H9 (cell line): ENCODE data around the gene MYBPHL. TPM values are rescaled to one million over a fixed set of nuclear protein-coding genes. Genes with fewer than 3 reads are reported as not detected.

ENCODE experiments used
- DNase-seq: peaks from one replicate; pipeline ENCODE4 v3.0.0-alpha.2; 2017
- H2AFZ ChIP-seq: one replicate; pipeline ENCODE4 v1.6.1; 2013; ENCODE audit warnings: mild to moderate bottlenecking, low read length, control low read depth, moderate library complexity
- H2AK5ac ChIP-seq: 2 replicates; pipeline ENCODE4 v1.6.1; 2013; ENCODE audit warnings: low read length, control low read depth, mixed read lengths; ENCODE audit not compliant: insufficient read length
- H2BK120ac ChIP-seq: one replicate; pipeline ENCODE4 v1.6.1; 2013; ENCODE audit warnings: low read depth, mild to moderate bottlenecking, low read length, control low read depth, inconsistent platforms; ENCODE audit not compliant: poor library complexity, severe bottlenecking
- H2BK12ac ChIP-seq: 2 replicates; pipeline ENCODE4 v1.6.1; 2013; ENCODE audit warnings: low read length, control low read depth, mixed read lengths, low read depth; ENCODE audit not compliant: insufficient read length
- H2BK15ac ChIP-seq: 2 replicates; pipeline ENCODE4 v1.6.1; 2013; ENCODE audit warnings: low read depth, low read length, control low read depth
- H2BK20ac ChIP-seq: one replicate; pipeline ENCODE4 v1.6.1; 2013; ENCODE audit warnings: low read depth, mild to moderate bottlenecking, low read length, control low read depth, inconsistent platforms; ENCODE audit not compliant: poor library complexity, severe bottlenecking
- H2BK5ac ChIP-seq: 2 replicates; pipeline ENCODE4 v1.6.1; 2013; ENCODE audit warnings: low read length, control low read depth, mixed read lengths; ENCODE audit not compliant: insufficient read length
- H3K14ac ChIP-seq: 2 replicates; pipeline ENCODE4 v1.6.1; 2013; ENCODE audit warnings: low read length, control low read depth; ENCODE audit not compliant: insufficient read depth
- H3K18ac ChIP-seq: 2 replicates; pipeline ENCODE4 v1.6.1; 2013; ENCODE audit warnings: low read depth, mild to moderate bottlenecking, mixed read lengths, low read length, control low read depth; ENCODE audit not compliant: insufficient read length
- H3K23ac ChIP-seq: 2 replicates; pipeline ENCODE4 v1.6.1; 2013; ENCODE audit warnings: low read length, control low read depth, mixed read lengths, low read depth; ENCODE audit not compliant: insufficient read length
- H3K23me2 ChIP-seq: 2 replicates; pipeline ENCODE4 v1.6.1; 2013; ENCODE audit warnings: low read depth, mild to moderate bottlenecking, mixed read lengths, low read length, control low read depth; ENCODE audit not compliant: insufficient read length, poor library complexity, severe bottlenecking
- H3K27ac ChIP-seq: 2 replicates; pipeline ENCODE4 v1.5.1; 2013; ENCODE audit warnings: low read length, control low read depth, mixed read lengths, low read depth; ENCODE audit not compliant: insufficient read length
- H3K27me3 ChIP-seq: 2 replicates; pipeline ENCODE4 v1.6.1; 2013; ENCODE audit warnings: low read length, control low read depth, inconsistent platforms; ENCODE audit not compliant: insufficient read depth
- H3K4ac ChIP-seq: 2 replicates; pipeline ENCODE4 v1.6.1; 2013; ENCODE audit warnings: low read depth, mild to moderate bottlenecking, control low read depth, inconsistent platforms, low read length, moderate library complexity
- H3K4me1 ChIP-seq: 2 replicates; pipeline ENCODE4 v1.6.1; 2013; ENCODE audit warnings: low read length, control low read depth, inconsistent platforms; ENCODE audit not compliant: insufficient read depth
- H3K4me2 ChIP-seq: 2 replicates; pipeline ENCODE4 v1.6.1; 2013; ENCODE audit warnings: low read length, control low read depth, mixed read lengths; ENCODE audit not compliant: insufficient read length, insufficient read depth
- H3K56ac ChIP-seq: 2 replicates; pipeline ENCODE4 v1.6.1; 2013; ENCODE audit warnings: low read depth, mild to moderate bottlenecking, mixed read lengths, low read length, control low read depth; ENCODE audit not compliant: insufficient read length
- H3K79me1 ChIP-seq: 2 replicates; pipeline ENCODE4 v1.6.1; 2013; ENCODE audit warnings: low read depth, mild to moderate bottlenecking, moderate library complexity, low read length, control low read depth, inconsistent platforms; ENCODE audit not compliant: insufficient read depth, poor library complexity, severe bottlenecking
- H3K79me2 ChIP-seq: 2 replicates; pipeline ENCODE4 v1.6.1; 2013; ENCODE audit warnings: low read length, control low read depth, inconsistent platforms; ENCODE audit not compliant: insufficient read depth
- H3K9ac ChIP-seq: 2 replicates; pipeline ENCODE4 v1.6.1; 2013; ENCODE audit warnings: low read length, control low read depth, mixed read lengths; ENCODE audit not compliant: insufficient read length; ENCODE audit errors: extremely low read depth
- H3K9me3 ChIP-seq: one replicate; pipeline ENCODE4 v1.6.1; 2013; ENCODE audit warnings: low read depth, low read length, inconsistent platforms; ENCODE audit not compliant: control insufficient read depth
- H3T11ph ChIP-seq: one replicate; pipeline ENCODE4 v1.6.1; 2013; ENCODE audit warnings: mild to moderate bottlenecking, low read length, control low read depth, inconsistent platforms
- H4K20me1 ChIP-seq: one replicate; pipeline ENCODE4 v1.6.1; 2013; ENCODE audit not compliant: control insufficient read depth, insufficient read length, insufficient read depth
- H4K5ac ChIP-seq: 2 replicates; pipeline ENCODE4 v1.6.1; 2013; ENCODE audit warnings: low read depth, mild to moderate bottlenecking, mixed read lengths, low read length, control low read depth; ENCODE audit not compliant: insufficient read length
- H4K8ac ChIP-seq: replicated peaks from 2 replicates; pipeline ENCODE4 v1.6.1; 2013; ENCODE audit warnings: low read length, control low read depth, mixed read lengths, low read depth; ENCODE audit not compliant: insufficient read length
- H4K91ac ChIP-seq: 2 replicates; pipeline ENCODE4 v1.6.1; 2013; ENCODE audit warnings: low read depth, mild to moderate bottlenecking, moderate library complexity, mixed read lengths, low read length, control low read depth; ENCODE audit not compliant: insufficient read length
- H3K27ac Mint-ChIP-seq, 3 experiments: 2 replicates in 2 of 3; 3 replicates in 1 of 3; pipeline ENCODE4 v1.8.0; 2020 to 2021; ENCODE audit warnings: mixed read lengths in 3 of 3, mild to moderate bottlenecking in 1 of 3, moderate library complexity in 1 of 3
- H3K27me3 Mint-ChIP-seq: 2 replicates; pipeline ENCODE4 v1.8.0; 2021; ENCODE audit warnings: low read depth, mild to moderate bottlenecking, moderate library complexity, mixed read lengths
- H3K36me3 Mint-ChIP-seq, 3 experiments: 2 replicates in 2 of 3; 3 replicates in 1 of 3; pipeline ENCODE4 v1.8.0; 2020 to 2021; ENCODE audit warnings: low read depth in 3 of 3, mixed read lengths in 3 of 3; ENCODE audit not compliant: insufficient read depth in 1 of 3
- H3K4me1 Mint-ChIP-seq, 2 experiments: 2 replicates each; pipeline ENCODE4 v1.8.0; 2020; ENCODE audit warnings: mixed read lengths in 2 of 2
- H3K4me3 Mint-ChIP-seq, 2 experiments: 2 replicates in 1 of 2; 3 replicates in 1 of 2; pipeline ENCODE4 v1.8.0; 2020 to 2021; ENCODE audit warnings: mild to moderate bottlenecking in 2 of 2, mixed read lengths in 2 of 2, moderate library complexity in 1 of 2
- H3K9me3 Mint-ChIP-seq, 2 experiments: 2 replicates in 1 of 2; 3 replicates in 1 of 2; pipeline ENCODE4 v1.8.0; 2020; ENCODE audit warnings: mild to moderate bottlenecking in 2 of 2, mixed read lengths in 2 of 2, moderate library complexity in 1 of 2
- CTCF ChIP-seq: fragments of 200-600 bp; sonication (generic); conservative IDR thresholded peaks from 3 replicates; pipeline ENCODE4 v1.8.0; 2021; ENCODE audit warnings: antibody characterized with exemption, mild to moderate bottlenecking
- WGBS: extraction: QIAGEN DNeasy Blood & Tissue Kit; methylation state at CpG from one replicate; pipeline ENCODE4 v1.1.7; 2013; ENCODE audit warnings: missing lambda C conversion rate, low lambda C conversion rate, mixed read lengths; ENCODE audit not compliant: insufficient read length; ENCODE audit errors: extremely low coverage; 5-methylcytosine and 5-hydroxymethylcytosine counted together
- total RNA-seq: library from RNA; stranded (reverse); gene quantifications from 2 replicates; pipeline ENCODE4 v1.2.1, GENCODE V29; 2021

The MYBPHL gene
- total RNA-seq, 1 experiment from 2014 or later, result 0.59 TPM

- H3K18ac ChIP-seq, result no peak overlapping the region
- no peak overlapping the region for H3T11ph ChIP-seq
- no peak for DNase-seq
- H3K27me3 ChIP-seq, result no peaks in the 10 kb centered on the region
- 0 out of 7 replicates have a peak overlapping the region, but pooled peaks of 1 of the 3 experiments have one; percentile 23 for H3K27ac Mint-ChIP-seq
- H3K14ac ChIP-seq, result no peak overlapping the region
- H4K8ac ChIP-seq, result no peak overlapping the region
- H3K56ac ChIP-seq, result no peak overlapping the region
- no peak overlapping the region for H4K91ac ChIP-seq
- H3K4ac ChIP-seq, result no peak overlapping the region
- H2BK15ac ChIP-seq, result no peak overlapping the region
- no peak overlapping the region for H3K4me3 Mint-ChIP-seq
- H2AFZ ChIP-seq, result no peak overlapping the region
- no peaks in the 10 kb centered on the region for H3K23me2 ChIP-seq
- no peaks in the 10 kb centered on the region; the same call in 1 of the 2 replicates for H3K4me1 ChIP-seq
- no peaks in the 10 kb centered on the region for H3K9me3 ChIP-seq
- H2AK5ac ChIP-seq, result no peak overlapping the region
- no peaks in the 10 kb centered on the region for H4K20me1 ChIP-seq
- no peak overlapping the region for H3K9ac ChIP-seq
- H2BK20ac ChIP-seq, result no peak overlapping the region
- peaks cover 5 to 22% (median 15%) of the 10 kb centered on the region in 3 experiments; a peak in 6 of 7 replicates for H3K36me3 Mint-ChIP-seq
- no peak overlapping the region for H3K27ac ChIP-seq
- H2BK5ac ChIP-seq, result no peak overlapping the region
- H4K5ac ChIP-seq, result no peak overlapping the region
- H3K9me3 Mint-ChIP-seq, result no peaks in the 10 kb centered on the region
- no peak overlapping the region for H3K4me2 ChIP-seq
- TF ChIP-seq CTCF, result no peak
- H2BK12ac ChIP-seq, result no peak overlapping the region
- no peak overlapping the region for H3K23ac ChIP-seq
- no peaks in the 10 kb centered on the region for H3K27me3 Mint-ChIP-seq
- no peak overlapping the region for H2BK120ac ChIP-seq
- H3K79me1 ChIP-seq, result no peaks in the 10 kb centered on the region
- WGBS, result no CpG with 5 or more reads among the region's 2 CpGs
- peaks cover 20% of the 10 kb centered on the region in 2 experiments for H3K4me1 Mint-ChIP-seq
- no peaks in the 10 kb centered on the region for H3K79me2 ChIP-seq
Measured at GRCh38 chr1:109309347-109309746, 2.5 kb upstream of the MYBPHL start.
